22Rv1 (cell line): ENCODE data around the gene CAMTA1.
A peak's percentile ranks its signal among the peaks of the same experiment; 100 is the strongest.

Experiments used
- H3K27ac ChIP-seq: fragments of 450-650 bp; 2 replicates; pipeline ENCODE4 v1.5.1; 2017
- ZFX ChIP-seq: fragments of 450-650 bp; IDR thresholded peaks from 2 replicates; pipeline ENCODE4 v1.6.1; 2017; ENCODE audit warnings: antibody characterized with exemption, borderline replicate concordance
- TF ChIP-seq, protein P1 (sequence below): fragments of 450-650 bp; IDR thresholded peaks from 2 replicates; pipeline ENCODE4 v1.5.1; 2017; ENCODE audit warnings: mild to moderate bottlenecking

Gene CAMTA1

DNA sequence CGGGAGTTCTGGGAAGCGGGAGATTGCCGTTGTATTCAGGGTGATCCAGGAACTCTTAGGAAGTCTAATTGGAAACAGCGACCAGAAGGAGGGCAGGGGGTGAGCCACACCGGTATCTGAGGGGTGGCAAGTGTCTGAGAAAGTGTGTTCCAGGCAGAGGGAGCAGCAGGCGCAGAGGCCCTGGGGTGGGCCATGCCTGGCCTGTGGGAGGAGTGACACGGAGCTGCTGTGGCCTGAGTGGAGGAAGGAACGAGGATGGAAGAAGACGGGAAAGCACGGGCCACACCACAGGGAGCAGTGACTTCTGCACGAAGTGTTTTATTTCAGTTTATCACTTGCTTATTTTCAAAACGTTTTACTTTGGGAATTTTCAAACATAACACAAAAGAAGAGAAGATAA is 1010.2 kb downstream of the CAMTA1 start:
- no peak for TF ChIP-seq ZFX
- H3K27ac ChIP-seq: no peak overlapping the region

DNA sequence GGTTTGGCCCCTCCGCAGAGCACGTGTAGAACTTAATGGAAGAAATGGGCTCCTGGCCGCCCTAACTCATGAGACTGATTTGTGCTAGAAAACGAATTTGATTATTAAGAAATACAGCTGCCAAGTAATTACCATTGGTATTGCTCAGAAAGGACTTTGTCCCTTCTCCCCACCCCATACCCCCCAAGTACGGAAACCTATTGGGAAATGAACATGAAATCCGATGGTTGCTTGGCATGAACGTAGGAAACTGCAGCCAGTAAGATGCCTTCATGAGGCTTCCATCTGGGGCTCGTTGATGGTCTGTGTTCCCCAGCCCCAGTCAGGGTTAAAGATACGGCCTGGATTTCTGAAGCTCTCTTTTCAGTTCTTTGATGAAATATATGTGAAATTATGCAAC is 1020.2 kb downstream of the CAMTA1 start:
- TF ChIP-seq ZFX: no peak
- TF ChIP-seq, protein P1, sequence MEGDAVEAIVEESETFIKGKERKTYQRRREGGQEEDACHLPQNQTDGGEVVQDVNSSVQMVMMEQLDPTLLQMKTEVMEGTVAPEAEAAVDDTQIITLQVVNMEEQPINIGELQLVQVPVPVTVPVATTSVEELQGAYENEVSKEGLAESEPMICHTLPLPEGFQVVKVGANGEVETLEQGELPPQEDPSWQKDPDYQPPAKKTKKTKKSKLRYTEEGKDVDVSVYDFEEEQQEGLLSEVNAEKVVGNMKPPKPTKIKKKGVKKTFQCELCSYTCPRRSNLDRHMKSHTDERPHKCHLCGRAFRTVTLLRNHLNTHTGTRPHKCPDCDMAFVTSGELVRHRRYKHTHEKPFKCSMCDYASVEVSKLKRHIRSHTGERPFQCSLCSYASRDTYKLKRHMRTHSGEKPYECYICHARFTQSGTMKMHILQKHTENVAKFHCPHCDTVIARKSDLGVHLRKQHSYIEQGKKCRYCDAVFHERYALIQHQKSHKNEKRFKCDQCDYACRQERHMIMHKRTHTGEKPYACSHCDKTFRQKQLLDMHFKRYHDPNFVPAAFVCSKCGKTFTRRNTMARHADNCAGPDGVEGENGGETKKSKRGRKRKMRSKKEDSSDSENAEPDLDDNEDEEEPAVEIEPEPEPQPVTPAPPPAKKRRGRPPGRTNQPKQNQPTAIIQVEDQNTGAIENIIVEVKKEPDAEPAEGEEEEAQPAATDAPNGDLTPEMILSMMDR: no peak
- no peak overlapping the region for H3K27ac ChIP-seq

DNA sequence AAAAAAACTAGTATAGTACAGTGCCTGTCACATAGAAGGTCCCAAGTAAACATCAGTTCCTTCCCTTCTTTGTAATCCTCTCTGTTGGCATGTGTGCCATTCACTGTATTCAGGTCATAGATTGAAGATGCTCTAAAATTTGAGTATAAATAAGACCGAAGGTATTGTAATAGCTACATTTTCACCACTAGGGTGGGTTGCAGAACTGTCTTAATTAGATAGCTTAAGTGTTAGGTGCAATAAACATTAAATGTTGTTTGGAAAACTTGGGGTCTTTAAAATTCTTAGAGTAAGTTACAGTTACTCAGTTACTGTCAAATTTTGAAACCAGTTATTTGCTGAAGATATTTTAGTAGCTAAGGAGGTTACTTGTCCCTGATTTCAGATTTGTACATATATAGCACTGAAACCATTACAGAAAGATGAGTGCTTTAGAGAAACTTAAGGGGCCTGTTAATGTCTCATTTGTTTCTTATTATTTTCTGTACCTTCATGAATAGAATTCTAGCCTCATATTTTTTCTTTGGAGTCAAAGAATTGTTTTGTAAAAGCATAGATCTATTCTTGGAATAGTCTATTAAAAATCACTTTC is 1023.1 kb downstream of the CAMTA1 start:
- TF ChIP-seq, protein P1: peak; percentile 69
- no peak for TF ChIP-seq ZFX
- no peak overlapping the region for H3K27ac ChIP-seq

DNA sequence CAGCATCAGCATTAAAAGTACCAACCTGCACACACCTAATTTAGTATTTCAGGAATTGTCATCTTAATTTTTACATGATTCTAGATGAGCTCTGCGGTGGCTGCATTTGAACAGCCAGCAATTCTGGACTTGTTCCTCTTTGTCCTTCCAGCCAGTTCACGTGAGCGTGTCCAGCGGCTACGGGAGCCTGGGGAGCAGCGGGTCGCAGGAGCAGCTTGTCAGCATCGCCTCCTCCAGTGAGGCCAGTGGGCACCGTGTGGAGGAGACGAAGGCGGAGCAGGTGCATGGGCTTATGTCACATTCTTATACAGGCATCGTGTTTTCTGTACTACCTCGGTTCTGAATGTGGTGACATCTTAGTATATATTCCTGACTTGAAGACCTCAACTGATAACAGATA is 1024.5 kb downstream of the CAMTA1 start:
- no peak overlapping the region for H3K27ac ChIP-seq
- TF ChIP-seq, protein P1: no peak
- TF ChIP-seq ZFX: no peak

DNA sequence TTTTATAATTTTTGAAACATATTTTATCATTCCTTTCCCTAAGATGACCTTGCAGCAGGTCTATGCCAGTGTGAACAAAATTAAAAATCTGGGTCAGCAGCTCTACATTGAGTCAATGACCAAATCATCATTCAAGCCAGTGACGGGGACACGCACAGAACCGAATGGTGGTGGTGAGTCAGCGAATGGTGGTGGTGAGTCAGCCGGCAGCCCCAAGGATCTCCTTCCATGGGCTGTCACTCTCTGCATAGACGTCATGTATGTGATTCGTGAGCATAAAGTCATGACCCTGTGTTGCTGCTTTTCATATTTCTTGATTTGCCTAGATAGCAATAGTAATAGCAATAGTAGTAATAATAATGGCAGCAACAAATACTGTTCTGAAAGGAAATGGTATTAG is 1025.1 kb downstream of the CAMTA1 start:
- no peak for TF ChIP-seq ZFX
- TF ChIP-seq, protein P1: no peak

DNA sequence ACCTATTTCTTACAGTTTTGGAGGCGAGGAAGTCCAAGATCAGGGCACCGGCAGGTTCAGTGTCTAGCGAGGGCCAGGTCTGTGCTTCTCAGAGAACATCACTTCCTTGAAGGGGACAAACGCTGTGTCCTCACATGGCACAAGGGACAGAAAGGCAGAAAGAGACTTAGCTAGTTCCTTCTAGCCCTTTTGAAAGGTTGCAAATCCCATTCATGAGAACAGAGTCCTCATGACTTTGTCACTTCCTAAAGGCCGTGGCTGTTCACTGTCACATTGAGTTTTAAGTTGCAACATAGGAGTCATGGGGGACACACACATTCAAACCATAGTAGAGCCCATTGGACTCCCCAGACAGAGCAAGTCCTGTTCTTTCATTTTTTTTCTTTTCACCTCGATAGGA is 1026.2 kb downstream of the CAMTA1 start:
- no peak for TF ChIP-seq ZFX
- TF ChIP-seq, protein P1: no peak
- no peak overlapping the region for H3K27ac ChIP-seq

More for the DNA sequence above, 1025.1 kb downstream of the CAMTA1 start:
- H3K27ac ChIP-seq: no peak overlapping the region

DNA sequence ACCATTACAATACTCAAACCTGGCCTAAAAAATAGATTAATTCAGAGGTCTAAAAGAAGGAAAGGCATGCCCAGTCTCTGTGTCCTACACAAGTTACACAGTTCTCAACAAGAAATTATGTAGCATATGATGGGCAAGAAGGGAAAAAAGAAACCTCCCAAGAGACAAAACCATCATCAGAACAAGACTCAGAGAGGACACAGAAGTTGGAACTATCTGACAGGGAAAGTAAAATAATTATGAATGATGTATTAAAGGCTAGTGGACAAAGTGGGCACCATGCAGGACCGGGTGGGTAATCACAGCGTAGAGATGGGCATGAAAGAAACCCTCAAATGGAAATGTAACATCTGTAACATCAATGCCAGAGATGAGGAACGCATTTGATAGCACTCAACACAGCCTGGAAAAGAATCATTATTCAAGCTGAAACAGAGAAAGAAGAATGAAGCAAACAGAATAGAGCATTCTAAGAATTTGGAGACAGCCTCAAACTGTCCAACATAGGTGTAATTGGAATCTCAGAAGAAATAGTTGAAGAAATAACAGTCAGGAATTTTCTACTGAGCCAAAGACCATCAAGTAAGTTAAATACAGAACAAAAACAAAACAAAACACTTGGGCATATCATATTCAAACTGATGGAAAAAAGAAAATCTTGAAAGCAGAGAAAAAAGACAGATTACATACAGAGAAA is 1028.6 kb downstream of the CAMTA1 start:
- H3K27ac ChIP-seq: no peak overlapping the region
- no peak for TF ChIP-seq ZFX
- TF ChIP-seq, protein P1: no peak
